Epithelial cell of proximal tubule (primary cell): ENCODE results near the gene BCKDK. TPM values are rescaled to one million over a fixed set of nuclear protein-coding genes. Genes with fewer than 3 reads are reported as not detected.

Source experiments
- DNase-seq: peaks from one replicate; pipeline ENCODE4 v3.0.0-alpha.2; 2011; ENCODE audit warnings: low read depth
- H3K4me3 ChIP-seq: 2 replicates; pipeline ENCODE4 v1.5.1; 2011; ENCODE audit warnings: low read depth, mild to moderate bottlenecking, low read length
- total RNA-seq: library from RNA; depleted of rRNA; stranded (reverse); fragments of >200 nt; gene quantifications from 2 replicates; pipeline ENCODE4 v1.2.3, GENCODE V29; 2015
- TF ChIP-seq, protein P1 (sequence below): conservative IDR thresholded peaks from 2 replicates; pipeline ENCODE4 v1.5.1; 2012; ENCODE audit warnings: low read depth, mild to moderate bottlenecking, low read length

Gene BCKDK
- total RNA-seq, 1 donor from 2014 or later, result 78.2 TPM

GRCh38 chr16:31076319-31076718 is 31.9 kb upstream of the BCKDK start:
- TF ChIP-seq, protein P1, sequence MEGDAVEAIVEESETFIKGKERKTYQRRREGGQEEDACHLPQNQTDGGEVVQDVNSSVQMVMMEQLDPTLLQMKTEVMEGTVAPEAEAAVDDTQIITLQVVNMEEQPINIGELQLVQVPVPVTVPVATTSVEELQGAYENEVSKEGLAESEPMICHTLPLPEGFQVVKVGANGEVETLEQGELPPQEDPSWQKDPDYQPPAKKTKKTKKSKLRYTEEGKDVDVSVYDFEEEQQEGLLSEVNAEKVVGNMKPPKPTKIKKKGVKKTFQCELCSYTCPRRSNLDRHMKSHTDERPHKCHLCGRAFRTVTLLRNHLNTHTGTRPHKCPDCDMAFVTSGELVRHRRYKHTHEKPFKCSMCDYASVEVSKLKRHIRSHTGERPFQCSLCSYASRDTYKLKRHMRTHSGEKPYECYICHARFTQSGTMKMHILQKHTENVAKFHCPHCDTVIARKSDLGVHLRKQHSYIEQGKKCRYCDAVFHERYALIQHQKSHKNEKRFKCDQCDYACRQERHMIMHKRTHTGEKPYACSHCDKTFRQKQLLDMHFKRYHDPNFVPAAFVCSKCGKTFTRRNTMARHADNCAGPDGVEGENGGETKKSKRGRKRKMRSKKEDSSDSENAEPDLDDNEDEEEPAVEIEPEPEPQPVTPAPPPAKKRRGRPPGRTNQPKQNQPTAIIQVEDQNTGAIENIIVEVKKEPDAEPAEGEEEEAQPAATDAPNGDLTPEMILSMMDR, result no peak
- H3K4me3 ChIP-seq, result no peak overlapping the region
- no peak for DNase-seq

DNA sequence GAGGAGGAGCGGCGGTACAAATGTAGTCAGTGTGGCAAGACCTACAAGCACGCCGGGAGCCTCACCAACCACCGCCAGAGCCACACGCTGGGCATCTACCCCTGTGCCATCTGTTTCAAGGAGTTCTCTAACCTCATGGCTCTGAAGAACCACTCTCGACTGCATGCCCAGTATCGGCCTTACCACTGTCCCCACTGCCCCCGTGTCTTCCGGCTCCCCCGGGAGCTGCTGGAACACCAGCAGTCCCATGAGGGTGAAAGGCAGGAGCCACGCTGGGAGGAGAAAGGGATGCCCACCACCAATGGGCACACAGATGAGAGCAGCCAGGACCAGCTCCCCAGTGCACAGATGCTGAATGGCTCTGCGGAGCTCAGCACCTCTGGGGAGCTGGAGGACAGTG is 31.2 kb upstream of the BCKDK start:
- DNase-seq, result no peak
- TF ChIP-seq, protein P1, result no peak
- H3K4me3 ChIP-seq, result no peak overlapping the region

GRCh38 chr16:31077592-31078396 is 30.4 kb upstream of the BCKDK start:
- no peak for DNase-seq
- TF ChIP-seq, protein P1, result no peak
- no peak overlapping the region for H3K4me3 ChIP-seq

- TF ChIP-seq, protein P1, result no peak
- H3K4me3 ChIP-seq, result no peak overlapping the region
- no peak for DNase-seq
Measured at GRCh38 chr16:31078597-31079341, 29.4 kb upstream of the BCKDK start.

DNA sequence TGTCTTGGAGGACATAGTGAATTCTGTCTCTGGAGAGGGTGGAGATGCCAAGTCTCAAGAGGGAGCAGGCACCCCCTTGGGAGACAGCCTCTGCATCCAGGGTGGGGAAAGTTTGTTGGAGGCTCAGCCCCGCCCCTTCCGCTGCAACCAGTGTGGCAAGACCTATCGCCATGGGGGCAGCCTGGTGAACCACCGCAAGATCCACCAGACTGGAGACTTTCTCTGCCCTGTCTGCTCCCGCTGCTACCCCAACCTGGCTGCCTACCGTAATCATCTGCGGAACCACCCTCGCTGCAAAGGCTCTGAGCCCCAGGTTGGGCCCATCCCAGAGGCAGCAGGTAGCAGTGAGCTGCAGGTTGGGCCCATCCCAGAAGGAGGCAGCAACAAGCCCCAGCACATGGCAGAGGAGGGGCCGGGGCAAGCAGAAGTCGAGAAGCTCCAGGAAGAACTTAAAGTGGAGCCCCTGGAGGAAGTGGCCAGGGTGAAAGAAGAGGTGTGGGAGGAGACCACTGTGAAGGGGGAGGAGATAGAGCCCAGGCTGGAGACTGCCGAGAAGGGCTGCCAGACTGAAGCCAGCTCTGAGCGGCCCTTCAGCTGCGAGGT is 28.7 kb upstream of the BCKDK start:
- no peak overlapping the region for H3K4me3 ChIP-seq
- no peak for DNase-seq
- TF ChIP-seq, protein P1, result no peak

DNA sequence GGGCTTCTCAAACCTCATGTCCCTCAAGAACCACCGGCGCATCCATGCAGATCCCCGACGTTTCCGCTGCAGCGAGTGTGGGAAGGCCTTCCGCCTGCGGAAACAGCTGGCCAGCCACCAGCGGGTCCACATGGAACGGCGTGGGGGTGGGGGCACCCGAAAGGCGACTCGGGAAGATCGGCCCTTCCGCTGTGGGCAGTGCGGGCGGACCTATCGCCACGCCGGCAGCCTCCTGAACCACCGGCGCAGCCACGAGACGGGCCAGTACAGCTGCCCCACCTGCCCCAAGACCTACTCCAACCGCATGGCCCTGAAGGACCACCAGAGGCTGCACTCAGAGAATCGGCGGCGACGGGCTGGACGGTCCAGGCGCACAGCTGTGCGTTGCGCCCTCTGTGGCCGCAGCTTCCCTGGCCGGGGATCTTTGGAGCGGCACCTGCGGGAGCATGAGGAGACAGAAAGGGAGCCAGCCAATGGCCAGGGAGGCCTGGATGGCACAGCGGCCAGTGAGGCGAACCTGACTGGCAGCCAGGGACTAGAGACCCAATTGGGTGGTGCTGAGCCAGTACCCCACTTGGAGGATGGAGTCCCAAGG is 28.1 kb upstream of the BCKDK start:
- DNase-seq, result no peak
- TF ChIP-seq, protein P1, result no peak
- no peak overlapping the region for H3K4me3 ChIP-seq
